GM21723 (cell line): ENCODE results near the gene EPSTI1.
"Not testable (repeated sequence)": the region's sequence is repeated elsewhere in the genome, so short reads cannot be mapped to it uniquely, and the experiment has no call there.

Experiments
- ATAC-seq: cut with Tn5 transposase; IDR thresholded peaks from one replicate; pipeline ENCODE4 v1.9.1; 2021; ENCODE audit warnings: mild to moderate bottlenecking, moderate library complexity; ENCODE audit not compliant: unreplicated experiment

Gene EPSTI1

DNA sequence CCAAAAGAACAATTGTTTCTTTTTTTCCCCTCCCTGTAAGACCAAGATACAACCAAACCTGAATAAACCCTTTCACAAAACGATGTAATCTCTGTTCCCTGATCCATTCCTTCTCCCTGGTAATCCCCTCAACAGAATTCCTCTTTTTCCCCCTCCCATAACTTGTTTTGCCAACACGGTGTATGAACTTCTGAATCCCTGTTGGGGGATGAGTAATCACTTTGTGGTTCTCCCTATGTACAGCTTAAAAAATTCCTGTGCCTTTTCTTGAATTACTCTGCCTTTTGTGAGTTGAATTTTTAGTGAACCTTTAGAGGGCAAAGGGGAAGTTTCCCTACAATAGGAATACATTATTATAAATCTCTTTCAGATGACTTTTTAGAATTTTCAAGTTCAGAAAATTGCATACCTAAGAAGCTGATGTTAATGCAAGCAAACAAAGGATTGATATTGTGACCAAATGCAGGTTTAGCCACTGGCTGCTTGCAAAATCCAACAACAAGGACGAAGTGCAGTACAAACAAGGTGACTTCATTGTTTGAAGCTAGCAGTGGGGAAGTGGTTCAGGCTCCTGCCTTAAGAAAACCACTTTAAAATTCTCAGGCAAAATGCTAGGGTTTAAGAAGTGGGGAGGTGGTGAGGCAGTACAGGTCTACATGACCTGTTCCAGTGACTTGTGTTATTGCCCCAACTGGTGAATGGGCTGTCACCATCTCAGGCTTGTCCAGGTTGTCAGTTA, 15.0 kb upstream of the EPSTI1 start:
- no peak for ATAC-seq

DNA sequence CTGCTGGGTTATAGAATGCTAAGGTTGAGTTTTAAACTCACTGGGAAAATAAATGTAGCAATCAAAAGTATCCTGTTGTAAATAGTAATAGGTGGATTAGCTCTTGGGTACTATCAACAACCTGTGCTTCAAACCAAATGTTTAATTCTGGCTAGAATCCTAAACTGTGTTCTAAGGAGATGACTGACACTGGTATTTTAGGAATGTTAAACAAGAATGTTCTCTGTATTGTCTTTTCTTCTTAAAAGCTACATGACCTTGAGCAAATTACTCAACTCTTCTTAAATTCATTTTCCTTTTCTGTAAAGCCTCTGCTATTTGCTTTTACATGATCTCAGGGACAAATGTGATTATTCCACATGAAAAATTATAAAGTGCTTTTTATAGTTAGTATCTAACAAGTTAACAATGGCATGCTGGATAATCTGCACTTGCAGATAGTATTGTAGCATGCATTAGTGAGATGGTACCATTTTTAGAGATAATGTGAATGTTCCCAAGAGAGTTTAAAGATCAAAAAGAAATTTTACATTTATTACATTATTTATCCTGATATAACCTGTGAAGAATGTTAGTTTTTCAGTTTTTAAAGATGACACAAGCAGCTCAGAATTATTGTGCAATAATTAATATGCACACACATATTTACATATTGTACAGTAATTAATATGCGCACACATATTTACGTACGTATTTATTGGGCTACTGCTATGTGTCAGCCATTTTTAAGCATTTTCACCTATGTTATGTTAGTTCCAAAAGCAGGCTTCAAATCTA, 13.6 kb upstream of the EPSTI1 start:
- no peak for ATAC-seq

DNA sequence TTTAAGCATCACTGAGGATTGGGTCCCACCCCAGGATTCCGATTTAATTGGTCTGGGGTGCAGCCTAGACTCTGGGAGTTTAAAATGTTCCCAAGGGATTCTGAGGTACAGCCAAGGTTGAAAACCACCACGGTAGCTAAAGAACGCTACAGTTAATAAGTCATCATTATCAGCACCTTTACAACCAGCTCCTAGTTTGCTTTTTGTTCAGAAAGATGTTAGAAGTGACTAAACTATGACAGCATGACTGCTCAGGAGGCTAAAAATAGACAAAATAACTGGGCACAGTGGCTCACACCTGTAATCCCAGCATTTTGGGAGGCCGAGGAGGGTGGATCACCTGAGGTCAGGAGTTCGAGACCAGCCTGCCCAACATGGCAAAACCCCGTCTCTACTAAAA, 11.7 kb upstream of the EPSTI1 start:
- ATAC-seq = no peak

DNA sequence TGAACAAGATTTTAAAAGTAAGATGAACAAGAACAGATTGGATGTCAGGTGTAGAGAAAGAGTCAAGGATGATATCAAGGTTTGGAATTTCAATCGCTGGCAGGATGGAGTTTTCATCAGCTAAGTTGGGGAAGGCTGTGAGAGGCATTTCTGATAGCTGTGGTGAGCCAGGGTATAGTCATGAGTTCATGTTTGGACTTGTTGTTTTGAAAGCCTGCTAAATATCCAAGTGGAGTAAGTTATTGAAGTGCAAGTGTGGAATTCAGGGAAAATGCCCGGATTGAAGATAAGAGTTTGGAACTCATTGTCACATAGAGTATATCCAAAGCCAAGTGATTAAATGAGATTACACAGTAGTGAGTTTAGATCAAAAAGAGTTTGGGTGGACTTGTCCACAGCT, 11.0 kb upstream of the EPSTI1 start:
- no peak for ATAC-seq

DNA sequence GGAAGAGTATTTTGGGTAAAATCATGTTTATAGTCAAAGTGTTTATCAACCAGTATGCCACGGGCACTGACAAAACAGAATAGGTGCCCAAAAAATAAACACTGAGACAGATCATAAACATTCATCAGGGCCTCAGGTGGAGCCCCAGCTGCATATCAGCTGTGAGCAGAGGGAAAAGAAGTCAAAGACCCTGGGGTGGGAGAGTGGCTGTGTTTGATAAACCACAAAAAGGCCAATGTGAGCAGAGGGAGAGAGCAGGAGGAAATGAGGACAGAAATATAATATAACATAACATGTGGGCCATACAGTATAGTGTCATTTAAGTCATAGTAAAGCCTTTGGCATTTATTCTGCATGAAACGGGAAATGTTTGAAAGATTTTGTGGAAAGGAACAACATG, 10.0 kb upstream of the EPSTI1 start:
- no peak for ATAC-seq

DNA sequence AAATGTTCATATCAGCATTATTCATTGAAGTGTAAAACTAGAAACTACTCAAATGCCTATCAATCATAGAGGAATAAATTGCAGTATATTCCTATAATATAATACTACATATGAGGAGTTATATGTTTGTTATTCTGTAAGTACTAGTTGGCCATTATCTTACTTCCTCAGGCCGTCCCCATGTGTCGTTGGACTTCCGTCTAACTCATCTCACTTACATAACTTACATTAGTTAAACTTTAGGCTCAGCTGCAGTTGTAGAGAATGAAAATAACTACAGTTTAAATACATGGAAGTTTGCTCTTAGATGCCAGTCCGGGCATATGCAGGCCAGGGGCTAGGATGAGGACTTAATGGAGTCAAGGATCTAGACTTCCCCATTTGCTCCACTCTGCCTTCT, 8.6 kb upstream of the EPSTI1 start:
- no peak for ATAC-seq

DNA sequence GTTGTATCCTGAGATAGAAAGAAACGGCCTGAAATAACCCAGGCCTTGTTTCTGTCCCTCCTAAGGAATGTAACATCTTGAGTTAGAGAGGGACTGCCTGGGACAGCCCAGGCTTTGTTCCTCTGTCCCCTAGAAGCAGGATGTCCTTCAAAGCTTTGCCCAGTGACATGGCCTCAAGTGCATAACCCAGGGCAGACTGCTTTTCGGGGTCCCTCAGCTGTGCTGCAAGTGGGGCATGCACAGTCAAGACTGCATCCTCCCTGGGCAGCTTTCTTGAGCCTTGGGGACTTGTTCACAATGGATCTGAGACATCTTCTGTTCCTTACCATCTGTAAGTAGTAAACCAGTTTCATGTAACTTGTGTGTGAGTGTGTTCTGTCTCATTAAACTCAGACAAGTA, 7.5 kb upstream of the EPSTI1 start:
- ATAC-seq = no peak

DNA sequence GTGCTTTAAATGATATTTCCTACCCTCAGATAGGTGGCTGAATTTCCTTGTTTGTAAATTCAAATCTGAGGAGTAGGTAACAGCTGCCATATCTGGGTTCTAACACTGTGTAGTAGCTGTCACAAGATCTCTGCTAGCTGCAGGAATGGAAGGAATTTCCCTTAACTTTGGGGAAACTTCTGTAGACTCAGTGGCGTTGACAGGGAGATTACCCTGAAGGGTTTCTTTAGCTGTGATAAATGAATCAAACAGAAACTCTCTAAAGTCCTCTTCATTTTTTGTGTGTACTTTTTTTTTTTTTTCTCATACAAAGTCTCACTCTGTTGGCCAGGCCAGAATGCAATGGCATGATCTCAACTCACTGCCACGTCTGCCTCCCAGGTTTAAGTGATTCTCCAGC, 5.3 kb upstream of the EPSTI1 start:
- peak; percentile 52 for ATAC-seq

DNA sequence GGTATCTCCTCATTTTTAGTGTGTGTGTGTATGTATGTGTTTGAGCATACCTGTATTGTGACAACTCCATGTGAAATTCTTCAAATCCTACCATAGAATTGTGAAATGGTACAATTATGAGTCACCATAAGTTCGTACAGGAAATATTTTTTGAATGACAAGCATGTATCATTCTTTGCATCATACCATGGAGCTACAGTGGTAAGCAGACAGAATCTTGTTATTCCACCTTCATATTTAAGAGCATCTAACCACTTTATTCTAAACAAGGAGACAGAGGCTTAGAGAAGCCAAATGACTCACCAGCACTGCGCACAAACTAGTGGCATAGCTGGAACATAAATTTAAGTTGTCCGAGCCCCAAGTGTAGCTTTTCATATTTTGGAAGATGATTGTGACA, 4.5 kb upstream of the EPSTI1 start:
- no peak for ATAC-seq

DNA sequence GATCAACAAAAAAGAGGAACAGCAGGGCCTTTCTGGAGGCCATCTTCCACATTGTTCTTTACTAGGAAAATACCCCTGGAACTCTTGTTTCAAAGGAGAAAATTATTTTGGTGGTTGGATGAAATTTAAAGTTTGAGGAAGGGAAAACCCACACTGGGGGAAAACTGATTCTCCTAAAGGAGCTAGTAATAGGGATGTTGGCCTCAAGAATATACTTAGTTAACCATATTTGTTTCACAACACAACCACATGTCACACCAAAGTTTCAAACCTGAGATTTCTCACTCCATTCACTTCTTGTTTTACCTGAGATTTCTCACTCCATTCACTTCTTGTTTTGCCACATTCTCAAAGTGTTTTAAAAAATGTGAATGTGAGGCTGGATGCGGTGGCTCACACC, 2.8 kb upstream of the EPSTI1 start:
- ATAC-seq = no peak

DNA sequence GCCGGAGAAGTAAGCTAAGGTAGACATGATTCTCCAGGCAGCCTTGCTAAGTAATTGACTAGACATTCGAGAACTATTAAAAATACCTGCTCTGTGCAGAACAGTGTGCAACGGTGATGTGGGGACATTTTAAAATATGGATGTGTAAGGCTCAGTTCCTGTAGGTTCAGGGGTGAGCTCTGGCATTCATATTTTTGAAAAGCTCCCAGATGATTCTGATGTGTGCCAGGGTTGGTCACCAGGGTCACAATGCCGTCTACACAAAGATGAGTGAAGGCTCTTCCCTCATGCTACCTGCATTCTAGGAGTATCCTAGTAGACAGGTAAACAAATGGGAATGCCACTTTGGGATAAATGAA, 702 bp upstream of the EPSTI1 start:
- peak; percentile 3 for ATAC-seq

DNA sequence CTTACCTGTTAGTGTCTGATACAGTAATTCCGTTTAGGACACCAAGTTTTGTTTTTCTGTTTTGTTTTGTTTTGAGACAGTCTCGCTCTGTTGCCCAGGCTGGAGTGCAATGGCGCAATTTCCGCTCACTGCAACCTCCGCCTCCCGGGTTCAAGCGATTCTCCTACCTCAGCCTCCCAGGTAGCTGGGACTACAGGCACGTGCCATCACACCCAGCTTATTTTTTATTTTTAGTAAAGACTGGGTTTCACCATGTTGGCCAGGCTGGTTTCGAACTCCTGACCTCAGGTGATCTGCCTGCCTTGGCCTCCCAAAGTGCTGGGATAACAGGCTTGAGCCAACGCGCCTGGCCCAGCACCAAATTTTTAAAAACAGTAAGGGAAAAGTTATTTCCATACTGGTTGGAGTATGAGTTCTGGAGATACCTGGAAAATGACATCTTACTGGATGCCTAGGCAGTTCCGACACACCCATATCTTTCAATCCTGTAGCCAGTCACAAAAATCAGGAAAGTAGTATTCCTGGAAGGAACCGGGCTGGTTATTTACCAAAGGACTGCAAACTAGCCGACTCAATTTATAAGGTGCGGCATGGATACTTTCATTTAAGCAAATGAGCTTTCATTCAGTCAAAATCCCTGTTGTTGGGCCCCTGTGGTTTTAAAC, 676 bp downstream of the EPSTI1 start:
- ATAC-seq = not testable (repeated sequence)

DNA sequence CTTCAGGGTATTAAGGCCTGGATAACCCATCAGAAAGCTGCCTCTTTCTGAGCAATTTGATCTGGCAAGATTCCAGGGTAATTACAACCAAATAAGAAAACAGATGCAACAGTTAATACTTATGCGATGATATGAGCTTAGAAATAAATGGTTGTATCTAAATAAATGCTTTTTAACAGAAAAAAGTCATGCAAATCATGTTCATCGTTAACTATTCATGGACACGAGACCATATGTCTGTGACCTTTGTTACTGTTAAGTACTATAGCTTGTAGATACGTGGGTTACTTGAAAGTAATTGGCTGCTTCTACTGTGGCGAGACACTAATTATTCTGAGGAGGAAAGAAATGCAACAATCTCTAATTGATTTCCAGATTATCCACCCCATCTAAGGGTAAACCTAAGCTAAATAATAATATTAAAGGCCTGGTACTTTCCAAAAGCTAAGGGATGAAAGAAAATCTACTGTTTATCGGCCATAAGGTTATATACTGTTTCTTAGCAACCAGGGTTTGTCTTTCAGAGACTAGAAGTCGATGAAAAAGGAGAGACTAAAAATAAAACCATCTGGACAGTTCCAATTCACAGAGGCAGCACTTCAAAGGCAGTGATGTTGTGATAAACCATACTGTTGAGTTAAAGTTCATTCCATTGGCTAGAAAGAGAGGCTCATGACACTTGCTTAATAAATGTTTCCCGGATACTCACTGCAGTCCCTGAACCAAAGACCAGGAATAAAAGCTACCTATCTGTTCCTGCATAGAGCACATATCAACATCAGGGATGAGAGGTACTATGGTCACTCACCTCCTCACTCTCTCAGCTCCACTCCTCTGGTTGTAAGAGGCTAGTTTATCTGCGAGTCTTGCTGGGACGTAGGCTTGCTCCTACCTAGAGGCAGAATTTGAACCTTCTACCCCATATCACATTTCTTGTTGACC, 1.5 kb downstream of the EPSTI1 start:
- no peak for ATAC-seq

DNA sequence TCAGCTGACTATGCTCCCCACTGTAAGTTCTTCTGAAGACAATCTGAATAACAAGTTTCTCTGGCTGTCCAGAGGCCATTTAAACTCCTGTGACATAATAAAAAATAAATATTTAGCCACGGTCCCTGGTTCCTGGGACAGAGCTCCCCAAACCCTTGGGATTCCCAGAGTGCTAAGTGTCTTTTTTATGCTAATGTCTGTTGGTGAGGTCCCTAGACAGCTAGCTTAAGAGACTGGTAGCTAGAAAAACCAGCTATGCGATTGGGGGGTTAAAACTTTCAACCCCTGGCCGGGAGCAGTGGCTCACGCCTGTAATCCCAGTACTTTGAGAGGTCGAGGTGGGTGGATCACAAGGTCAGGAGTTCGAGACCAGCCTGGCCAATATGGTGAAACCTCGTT, 5.9 kb downstream of the EPSTI1 start:
- ATAC-seq = no peak

DNA sequence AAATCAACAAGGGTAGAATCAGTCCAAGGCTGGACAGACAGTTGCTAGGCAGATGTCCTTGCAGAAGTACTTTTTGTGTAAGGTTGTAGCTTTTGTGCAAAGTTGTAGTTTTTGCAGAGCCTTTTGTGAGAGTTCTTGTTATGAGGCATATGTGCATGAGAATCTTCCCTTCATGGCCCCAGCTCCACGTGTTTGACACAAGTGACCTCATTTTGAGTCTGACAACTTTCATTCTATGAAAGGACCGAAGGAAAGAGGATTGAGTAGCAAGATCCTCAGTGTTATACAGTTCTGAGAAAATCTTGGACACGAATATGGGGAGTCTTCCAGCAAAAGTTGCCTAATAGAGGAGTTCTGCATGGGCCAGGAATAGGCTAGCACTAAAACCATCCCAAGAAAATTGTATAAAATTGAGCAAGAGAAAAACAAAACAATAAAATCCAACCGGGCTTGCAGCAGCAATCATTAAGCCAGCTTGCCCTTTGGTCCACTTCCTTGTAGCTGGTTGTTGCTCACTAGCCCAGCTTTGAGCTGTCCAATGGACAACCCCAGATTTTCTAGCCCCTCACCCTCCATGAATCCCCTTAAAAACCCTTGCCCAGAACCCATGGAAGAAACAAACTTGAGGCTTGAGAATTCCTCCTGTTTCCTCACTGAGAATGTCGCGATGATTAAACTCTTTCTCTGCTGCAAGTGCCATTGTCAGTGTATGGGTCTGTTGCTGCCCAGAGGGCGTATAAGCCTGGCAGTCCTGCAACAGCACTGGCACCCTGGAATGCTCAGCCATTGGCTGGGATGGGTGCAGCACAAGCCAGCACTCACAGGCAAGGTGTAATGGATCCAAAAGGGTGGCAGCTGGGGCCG, 6.5 kb downstream of the EPSTI1 start:
- no peak for ATAC-seq

DNA sequence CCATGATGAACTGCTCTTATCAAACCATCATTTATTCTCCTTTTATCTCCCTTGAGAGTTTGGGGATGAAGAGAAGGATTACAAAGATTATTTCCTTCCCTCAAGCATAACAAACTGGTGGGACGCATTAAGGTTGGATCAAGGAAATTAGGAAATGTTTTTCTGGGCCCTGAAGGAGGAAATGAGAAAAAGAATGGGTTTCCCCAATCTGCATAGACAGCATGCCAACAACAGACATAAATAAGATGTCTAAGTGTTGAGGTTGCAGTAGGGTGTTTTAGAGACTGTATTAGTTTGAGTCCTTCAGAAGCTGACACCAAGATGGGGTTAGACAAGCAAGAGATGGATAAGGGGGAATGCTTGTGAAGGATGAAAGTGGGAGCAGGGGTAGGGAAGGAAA, 7.3 kb downstream of the EPSTI1 start:
- ATAC-seq = no peak

DNA sequence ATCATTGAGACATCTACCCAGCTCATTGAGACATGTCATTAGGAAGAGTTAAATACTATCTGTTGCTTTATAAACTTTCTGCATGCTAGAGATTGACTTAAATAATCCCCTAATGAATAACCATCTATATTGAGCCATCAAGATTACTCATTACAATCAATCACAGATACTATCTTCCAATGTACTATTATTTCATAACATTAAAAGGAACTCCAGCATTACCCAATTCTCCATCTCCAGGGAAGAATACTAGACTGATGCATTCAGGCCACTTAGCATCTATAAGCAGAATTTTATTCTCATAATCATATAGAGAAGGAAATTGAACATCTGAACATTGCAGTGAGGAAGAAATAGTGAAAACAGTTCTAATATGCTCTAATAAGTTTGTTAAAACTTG, 8.0 kb downstream of the EPSTI1 start:
- no peak for ATAC-seq

DNA sequence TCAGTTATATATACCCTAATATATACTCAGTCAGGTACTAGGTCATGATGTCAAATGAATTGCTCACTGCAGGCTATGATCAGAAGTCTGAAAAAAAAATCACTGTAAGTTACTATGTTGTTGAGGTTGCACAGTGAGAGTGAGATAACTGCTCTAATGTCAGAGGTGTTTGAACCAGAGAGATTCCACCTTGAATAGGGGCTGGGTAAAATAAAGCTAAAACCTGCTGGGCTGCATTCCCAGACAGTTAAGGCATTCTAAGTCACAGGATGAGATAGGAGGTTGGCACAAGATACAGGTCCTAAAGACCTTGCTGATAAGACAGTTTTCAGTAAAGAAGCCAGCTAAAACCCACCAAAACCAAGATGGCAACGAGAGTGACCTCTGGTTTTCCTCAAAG, 10.2 kb downstream of the EPSTI1 start:
- no peak for ATAC-seq

DNA sequence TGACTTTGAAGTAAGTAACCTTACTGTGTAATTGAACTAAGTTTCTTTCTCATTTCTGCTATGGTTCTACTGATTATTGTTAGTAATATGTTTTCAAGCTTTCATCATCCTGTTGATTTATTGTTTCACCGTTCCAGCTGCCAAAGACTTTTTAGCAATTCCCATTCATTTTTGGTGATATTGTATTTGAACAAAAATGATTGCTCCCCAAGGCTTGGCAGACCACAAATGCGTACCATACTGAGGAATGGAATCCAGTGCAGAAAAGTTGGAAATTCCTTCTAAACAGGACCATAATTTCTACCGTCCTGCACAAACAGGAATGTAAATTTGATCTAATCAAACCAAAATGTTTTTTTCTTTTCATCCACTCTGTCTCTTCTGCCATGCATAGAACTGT, 10.7 kb downstream of the EPSTI1 start:
- ATAC-seq = no peak

DNA sequence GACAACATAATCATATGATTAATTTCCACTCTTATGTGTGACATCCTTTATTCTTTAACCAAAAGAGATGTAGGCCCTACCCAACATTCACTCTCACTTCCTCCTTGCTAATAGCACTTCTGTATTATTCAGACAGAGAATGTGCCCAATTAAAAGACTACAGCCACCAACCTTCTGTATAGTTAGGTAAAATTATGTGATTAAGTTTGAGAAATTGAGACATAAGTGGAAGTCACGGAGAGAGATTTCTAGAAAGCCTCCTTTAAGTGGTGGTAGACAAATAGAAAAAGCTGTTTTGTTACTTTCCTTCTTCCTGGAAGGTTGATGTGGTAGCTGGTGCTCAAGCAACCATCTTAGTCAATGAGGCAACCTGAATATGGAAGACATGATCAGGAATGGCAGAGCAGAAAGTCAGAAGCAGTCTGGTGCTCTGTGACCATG, 14.8 kb downstream of the EPSTI1 start:
- ATAC-seq = no peak
